GM19438 (cell line): ENCODE results near the gene OR8D2.
"Not testable (repeated sequence)": the region's sequence is repeated elsewhere in the genome, so short reads cannot be mapped to it uniquely, and the experiment has no call there.

Experiments used
- ATAC-seq: cut with Tn5 transposase; IDR thresholded peaks from one replicate; pipeline ENCODE4 v1.9.1; 2021; ENCODE audit warnings: low read depth; ENCODE audit not compliant: unreplicated experiment

The OR8D2 gene

DNA sequence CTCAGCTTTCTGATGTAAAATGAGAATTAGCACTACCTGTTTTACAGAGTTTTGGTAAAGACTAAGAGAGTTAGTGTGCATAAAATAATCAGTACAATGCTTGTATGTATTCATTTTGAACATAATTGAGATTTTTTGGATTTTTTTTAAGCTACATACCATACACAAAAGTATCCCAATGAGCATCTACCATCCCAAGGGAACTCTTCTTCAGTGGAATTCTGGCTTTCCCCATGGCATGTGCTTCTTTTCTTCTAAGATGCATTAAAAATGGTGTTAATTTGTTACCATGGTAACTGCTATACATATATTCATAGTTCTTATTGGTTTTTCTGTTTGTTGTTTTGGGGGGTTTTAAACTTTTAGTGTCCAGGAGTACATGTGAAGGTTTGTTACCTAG lies 24.0 kb downstream of the OR8D2 start:
- ATAC-seq, result no peak

- no peak for ATAC-seq
Observed at GRCh38 chr11:124294687-124295086, 25.3 kb downstream of the OR8D2 start.

GRCh38 chr11:124285610-124286344 lies 34.2 kb downstream of the OR8D2 start:
- no peak for ATAC-seq

DNA sequence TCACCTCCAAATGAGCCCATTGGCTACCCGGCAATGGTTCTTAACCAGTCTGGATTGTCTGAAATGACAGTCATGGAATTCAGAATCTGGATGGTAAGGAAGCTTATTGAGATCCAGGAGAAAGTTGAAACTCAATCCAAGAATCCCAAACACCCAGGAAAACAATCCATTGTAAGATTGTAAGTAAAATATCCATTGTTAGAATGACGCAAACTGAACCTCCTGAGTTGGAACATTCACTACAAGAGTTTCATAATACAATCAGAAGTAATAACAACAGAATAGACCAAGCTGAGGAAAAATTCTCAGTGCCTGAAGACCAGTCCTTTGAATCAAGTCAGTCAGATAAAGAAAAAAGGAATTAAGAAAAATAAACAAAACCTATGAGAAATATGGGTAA lies 41.7 kb downstream of the OR8D2 start:
- ATAC-seq, result no peak

GRCh38 chr11:124277804-124278203 lies 42.2 kb downstream of the OR8D2 start:
- no peak for ATAC-seq

- no peak for ATAC-seq
Observed at GRCh38 chr11:124277207-124277606, 42.8 kb downstream of the OR8D2 start.

- no peak for ATAC-seq
Observed at GRCh38 chr11:124276081-124276480, 43.9 kb downstream of the OR8D2 start.

- ATAC-seq, result no peak
Observed at GRCh38 chr11:124274000-124274399, 46.0 kb downstream of the OR8D2 start.

DNA sequence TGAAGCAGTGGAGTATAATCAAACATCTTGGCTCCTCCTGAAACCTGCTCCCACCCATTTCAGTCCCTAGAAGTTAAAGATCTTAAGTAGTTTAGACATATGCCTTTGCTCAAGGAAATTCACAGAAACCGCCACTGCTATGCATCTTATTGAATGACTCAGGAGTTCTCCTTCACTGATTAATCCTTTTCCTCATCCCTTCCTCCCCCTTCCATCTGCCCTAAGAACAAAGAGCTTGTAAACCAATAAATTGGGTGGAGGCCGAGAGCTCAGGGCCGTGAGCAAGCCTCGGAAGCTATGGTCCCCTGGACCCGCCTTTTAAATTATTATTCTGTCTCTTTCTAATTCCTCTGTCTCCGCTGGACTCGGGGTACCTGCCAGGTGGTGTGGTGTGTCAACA lies 49.1 kb downstream of the OR8D2 start:
- ATAC-seq, result not testable (repeated sequence)
